ENCODE results near the gene TRAK2.

Gene TRAK2

DNA sequence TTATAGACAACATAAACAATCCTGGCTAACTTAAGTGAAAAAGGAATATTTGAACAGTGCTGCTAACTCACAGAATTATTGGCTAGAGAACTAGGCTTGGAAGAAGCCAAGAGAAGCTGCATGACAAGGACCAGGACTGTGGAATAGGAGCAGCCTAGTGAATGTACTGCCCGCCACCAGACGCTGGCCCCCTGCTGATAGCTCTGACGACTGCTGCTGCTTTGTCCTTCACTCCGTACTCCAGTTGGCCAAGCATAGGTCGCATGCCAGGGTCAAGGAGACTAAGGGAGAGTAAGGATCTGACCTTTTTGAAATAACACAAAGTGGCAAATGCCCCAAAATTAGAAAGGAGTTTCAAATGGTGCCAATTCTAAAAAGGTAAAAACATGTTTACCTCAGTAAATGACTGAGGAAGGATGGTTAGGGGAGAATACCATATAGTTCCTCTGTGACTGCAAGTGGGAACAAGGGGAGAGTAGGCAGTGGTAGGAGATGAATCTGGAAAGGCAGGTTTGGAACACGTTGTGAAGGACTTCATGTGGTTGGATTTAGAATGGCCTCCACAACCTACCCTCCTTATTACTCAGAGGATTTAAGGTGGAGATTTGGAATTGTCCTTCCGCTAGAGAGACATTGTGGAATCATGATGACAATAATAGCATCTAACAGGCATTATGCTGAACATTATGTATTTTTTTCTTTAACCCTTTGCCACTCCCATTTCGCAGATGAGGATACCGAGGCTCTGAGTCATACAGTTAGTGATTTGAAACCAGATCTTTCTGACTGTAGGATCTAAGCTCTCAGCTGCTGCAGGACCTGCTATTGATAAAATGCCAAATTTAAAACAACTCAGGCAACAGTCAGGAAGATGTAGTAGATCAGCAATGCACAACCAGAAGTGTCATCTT, 19.8 kb upstream of the TRAK2 start:
- H3K4me3 ChIP-seq (ENCODE audit: low read depth in 1 of 2, low read length in 2 of 2) = no peak overlapping the region
- no peaks in the 10 kb centered on the region for H3K27me3 ChIP-seq (ENCODE audit: control insufficient read depth in 1 of 2, insufficient read depth in 2 of 2, low read length in 2 of 2)
- no peak overlapping the region for H3K27ac ChIP-seq (ENCODE audit: low read depth, low read length)
- no peak overlapping the region for H3K9ac ChIP-seq (ENCODE audit: low read depth in 1 of 2, low read length in 2 of 2)
- peaks cover 0 to 2% of the 10 kb centered on the region in 2 donors for H3K4me1 ChIP-seq (ENCODE audit: control insufficient read depth in 1 of 2, insufficient read depth in 2 of 2, low read length in 2 of 2)
- H3K9me3 ChIP-seq (ENCODE audit: control insufficient read depth in 1 of 2, low read length in 2 of 2) = no peaks in the 10 kb centered on the region
- H3K36me3 ChIP-seq (ENCODE audit: control insufficient read depth in 1 of 2, insufficient read depth in 2 of 2, low read length in 2 of 2) = peaks cover 20 to 47% of the 10 kb centered on the region in 2 donors

GRCh38 chr2:201467666-201468065, 16.4 kb upstream of the TRAK2 start:
- Histone ChIP-seq H3K36me3 (ENCODE audit: control insufficient read depth in 1 of 2, insufficient read depth in 2 of 2, low read length in 2 of 2) (peaks cover 20 to 46% of the 10 kb centered on the region in 2 donors), H3K27ac (ENCODE audit: low read depth, low read length) (no peak overlapping the region), H3K9me3 (ENCODE audit: control insufficient read depth in 1 of 2, low read length in 2 of 2) (no peaks in the 10 kb centered on the region), H3K4me1 (ENCODE audit: control insufficient read depth in 1 of 2, insufficient read depth in 2 of 2, low read length in 2 of 2) (peaks cover 16 to 19% of the 10 kb centered on the region in 2 donors), H3K27me3 (ENCODE audit: control insufficient read depth in 1 of 2, insufficient read depth in 2 of 2, low read length in 2 of 2) (no peaks in the 10 kb centered on the region), H3K9ac (ENCODE audit: low read depth in 1 of 2, low read length in 2 of 2) (no peak overlapping the region), H3K4me3 (ENCODE audit: low read depth in 1 of 2, low read length in 2 of 2) (no peak overlapping the region)

- no peaks in the 10 kb centered on the region for H3K9me3 ChIP-seq (ENCODE audit: control insufficient read depth in 1 of 2, low read length in 2 of 2)
- peaks cover 15 to 35% of the 10 kb centered on the region in 2 donors for H3K36me3 ChIP-seq (ENCODE audit: control insufficient read depth in 1 of 2, insufficient read depth in 2 of 2, low read length in 2 of 2)
Measured at GRCh38 chr2:201466050-201466675, 14.9 kb upstream of the TRAK2 start.

DNA sequence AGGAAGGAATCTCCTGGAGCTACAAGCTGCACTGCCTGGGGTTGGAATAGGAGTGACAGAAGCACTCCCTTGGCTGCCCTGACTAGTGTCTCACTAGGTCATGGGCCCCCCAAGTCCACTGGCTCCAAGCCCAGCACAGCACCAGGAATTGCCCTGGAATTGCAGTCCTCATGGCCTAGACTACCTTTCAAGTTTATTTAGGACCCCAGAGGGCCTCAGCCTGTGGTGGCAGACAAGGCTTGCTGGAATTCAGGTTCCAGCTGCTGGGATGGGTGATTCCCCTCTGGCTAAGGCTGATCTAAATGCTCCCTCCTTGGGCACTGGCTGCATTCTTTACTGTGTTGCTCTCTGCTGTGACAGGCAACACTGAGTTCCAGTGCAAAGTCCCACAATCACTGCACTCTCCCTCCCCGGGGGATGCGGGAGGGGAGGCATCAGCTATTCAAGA, 14.3 kb upstream of the TRAK2 start:
- peak overlapping the region; percentile 32 for H3K27ac ChIP-seq (ENCODE audit: low read depth, low read length)
- H3K4me3 ChIP-seq (ENCODE audit: low read depth in 1 of 2, low read length in 2 of 2) = no peak overlapping the region
- no peaks in the 10 kb centered on the region for H3K27me3 ChIP-seq (ENCODE audit: control insufficient read depth in 1 of 2, insufficient read depth in 2 of 2, low read length in 2 of 2)
- peaks cover 9 to 31% of the 10 kb centered on the region in 2 donors for H3K36me3 ChIP-seq (ENCODE audit: control insufficient read depth in 1 of 2, insufficient read depth in 2 of 2, low read length in 2 of 2)
- H3K9ac ChIP-seq (ENCODE audit: low read depth in 1 of 2, low read length in 2 of 2) = no peak overlapping the region
- H3K4me1 ChIP-seq (ENCODE audit: control insufficient read depth in 1 of 2, insufficient read depth in 2 of 2, low read length in 2 of 2) = peaks cover 16 to 19% of the 10 kb centered on the region in 2 donors
- no peaks in the 10 kb centered on the region for H3K9me3 ChIP-seq (ENCODE audit: control insufficient read depth in 1 of 2, low read length in 2 of 2)

More at GRCh38 chr2:201466050-201466675, 14.9 kb upstream of the TRAK2 start:
- H3K9ac ChIP-seq (ENCODE audit: low read depth in 1 of 2, low read length in 2 of 2) = no peak overlapping the region
- peaks cover 16 to 19% of the 10 kb centered on the region in 2 donors for H3K4me1 ChIP-seq (ENCODE audit: control insufficient read depth in 1 of 2, insufficient read depth in 2 of 2, low read length in 2 of 2)
- H3K27ac ChIP-seq (ENCODE audit: low read depth, low read length) = peak overlapping the region; percentile 32
- no peak overlapping the region for H3K4me3 ChIP-seq (ENCODE audit: low read depth in 1 of 2, low read length in 2 of 2)
- no peaks in the 10 kb centered on the region for H3K27me3 ChIP-seq (ENCODE audit: control insufficient read depth in 1 of 2, insufficient read depth in 2 of 2, low read length in 2 of 2)

- Histone ChIP-seq H3K4me1 (ENCODE audit: control insufficient read depth in 1 of 2, insufficient read depth in 2 of 2, low read length in 2 of 2) (peaks cover 16 to 19% of the 10 kb centered on the region in 2 donors), H3K36me3 (ENCODE audit: control insufficient read depth in 1 of 2, insufficient read depth in 2 of 2, low read length in 2 of 2) (peaks cover 3 to 27% of the 10 kb centered on the region in 2 donors), H3K9me3 (ENCODE audit: control insufficient read depth in 1 of 2, low read length in 2 of 2) (no peaks in the 10 kb centered on the region), H3K4me3 (ENCODE audit: low read depth in 1 of 2, low read length in 2 of 2) (no peak overlapping the region), H3K27me3 (ENCODE audit: control insufficient read depth in 1 of 2, insufficient read depth in 2 of 2, low read length in 2 of 2) (no peaks in the 10 kb centered on the region), H3K27ac (ENCODE audit: low read depth, low read length) (no peak overlapping the region), H3K9ac (ENCODE audit: low read depth in 1 of 2, low read length in 2 of 2) (no peak overlapping the region)
Measured at GRCh38 chr2:201464547-201464946, 13.3 kb upstream of the TRAK2 start.

- Histone ChIP-seq H3K36me3 (ENCODE audit: control insufficient read depth in 1 of 2, insufficient read depth in 2 of 2, low read length in 2 of 2) (peaks cover 9 to 23% of the 10 kb centered on the region in 2 donors), H3K27ac (ENCODE audit: low read depth, low read length) (no peak overlapping the region), H3K4me3 (ENCODE audit: low read depth in 1 of 2, low read length in 2 of 2) (no peak overlapping the region), H3K9ac (ENCODE audit: low read depth in 1 of 2, low read length in 2 of 2) (no peak overlapping the region), H3K27me3 (ENCODE audit: control insufficient read depth in 1 of 2, insufficient read depth in 2 of 2, low read length in 2 of 2) (no peaks in the 10 kb centered on the region), H3K4me1 (ENCODE audit: control insufficient read depth in 1 of 2, insufficient read depth in 2 of 2, low read length in 2 of 2) (peaks cover 14 to 30% of the 10 kb centered on the region in 2 donors), H3K9me3 (ENCODE audit: control insufficient read depth in 1 of 2, low read length in 2 of 2) (no peaks in the 10 kb centered on the region)
Measured at GRCh38 chr2:201460532-201460931, 9.3 kb upstream of the TRAK2 start.

- Histone ChIP-seq H3K4me3 (ENCODE audit: low read depth in 1 of 2, low read length in 2 of 2) (no peak overlapping the region), H3K9ac (ENCODE audit: low read depth in 1 of 2, low read length in 2 of 2) (no peak overlapping the region), H3K36me3 (ENCODE audit: control insufficient read depth in 1 of 2, insufficient read depth in 2 of 2, low read length in 2 of 2) (peaks cover 9% of the 10 kb centered on the region in 2 donors), H3K4me1 (ENCODE audit: control insufficient read depth in 1 of 2, insufficient read depth in 2 of 2, low read length in 2 of 2) (peaks cover 1 to 19% of the 10 kb centered on the region in 2 donors), H3K9me3 (ENCODE audit: control insufficient read depth in 1 of 2, low read length in 2 of 2) (no peaks in the 10 kb centered on the region), H3K27me3 (ENCODE audit: control insufficient read depth in 1 of 2, insufficient read depth in 2 of 2, low read length in 2 of 2) (no peaks in the 10 kb centered on the region), H3K27ac (ENCODE audit: low read depth, low read length) (no peak overlapping the region)
Measured at GRCh38 chr2:201458381-201458780, 7.1 kb upstream of the TRAK2 start.

- H3K9ac ChIP-seq (ENCODE audit: low read depth in 1 of 2, low read length in 2 of 2) = peak overlapping the region; percentile 86 to 89
- peaks cover 20 to 23% of the 10 kb centered on the region in 2 donors for H3K4me1 ChIP-seq (ENCODE audit: control insufficient read depth in 1 of 2, insufficient read depth in 2 of 2, low read length in 2 of 2)
- H3K9me3 ChIP-seq (ENCODE audit: control insufficient read depth in 1 of 2, low read length in 2 of 2) = no peaks in the 10 kb centered on the region
- no peaks in the 10 kb centered on the region for H3K36me3 ChIP-seq (ENCODE audit: control insufficient read depth in 1 of 2, insufficient read depth in 2 of 2, low read length in 2 of 2)
- H3K4me3 ChIP-seq (ENCODE audit: low read depth in 1 of 2, low read length in 2 of 2) = peak overlapping the region; percentile 92 to 99
- H3K27ac ChIP-seq (ENCODE audit: low read depth, low read length) = no peak overlapping the region
- H3K27me3 ChIP-seq (ENCODE audit: control insufficient read depth in 1 of 2, insufficient read depth in 2 of 2, low read length in 2 of 2) = no peaks in the 10 kb centered on the region
Measured at GRCh38 chr2:201452922-201453643, 1.8 kb upstream of the TRAK2 start.

DNA sequence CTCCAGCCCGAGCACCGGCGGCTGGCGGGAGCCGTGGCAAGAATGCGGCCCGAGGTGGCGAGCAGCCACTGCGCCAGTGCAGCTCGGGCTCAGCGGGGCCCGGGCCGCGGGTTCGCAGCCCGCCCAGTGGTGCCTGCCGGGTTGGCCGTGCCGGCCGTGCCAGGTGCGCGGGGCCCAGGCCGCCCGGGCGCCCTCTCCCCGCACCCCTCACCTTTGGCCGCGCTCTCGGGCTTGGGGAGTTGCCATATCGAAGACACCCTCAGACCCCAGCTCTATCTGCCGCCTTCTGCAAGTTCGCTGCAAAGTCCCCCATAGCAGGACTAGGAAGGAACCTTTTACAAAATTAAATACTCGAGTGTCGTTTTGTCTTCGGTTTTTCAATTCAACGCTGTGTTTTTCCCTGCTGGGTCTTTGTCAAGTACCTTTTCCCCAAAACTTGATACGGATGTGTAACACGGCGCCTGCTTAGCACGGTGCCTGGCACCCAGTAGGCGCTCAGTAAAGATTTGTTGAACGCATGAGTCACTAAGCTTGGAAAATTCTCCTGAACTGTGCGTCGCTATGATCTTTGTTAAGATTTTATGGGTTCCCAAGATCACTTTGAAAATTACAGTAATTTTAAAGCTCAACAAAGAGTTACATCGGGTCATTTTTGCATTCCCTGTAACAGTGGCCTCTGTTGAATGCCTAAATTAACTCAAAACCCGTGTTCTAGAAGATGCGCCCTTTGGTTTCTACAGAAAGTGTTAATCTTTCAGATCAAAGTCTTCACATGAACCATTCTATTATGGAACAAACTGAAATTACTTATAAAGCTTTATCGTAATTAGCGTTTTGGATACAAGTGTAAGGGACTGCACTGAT, 1.0 kb upstream of the TRAK2 start:
- Histone ChIP-seq H3K4me3 (ENCODE audit: low read depth in 1 of 2, low read length in 2 of 2) (peak overlapping the region; percentile 92 to 99), H3K9ac (ENCODE audit: low read depth in 1 of 2, low read length in 2 of 2) (peak overlapping the region; percentile 86 to 89), H3K4me1 (ENCODE audit: control insufficient read depth in 1 of 2, insufficient read depth in 2 of 2, low read length in 2 of 2) (peaks cover 28 to 31% of the 10 kb centered on the region in 2 donors), H3K9me3 (ENCODE audit: control insufficient read depth in 1 of 2, low read length in 2 of 2) (no peaks in the 10 kb centered on the region), H3K27ac (ENCODE audit: low read depth, low read length) (peak overlapping the region; percentile 78), H3K27me3 (ENCODE audit: control insufficient read depth in 1 of 2, insufficient read depth in 2 of 2, low read length in 2 of 2) (no peaks in the 10 kb centered on the region), H3K36me3 (ENCODE audit: control insufficient read depth in 1 of 2, insufficient read depth in 2 of 2, low read length in 2 of 2) (no peaks in the 10 kb centered on the region)
